Measurements from ENCODE around the gene UGT1A6.
A peak's percentile ranks its signal among the peaks of the same experiment; 100 is the strongest.

GRCh38 chr2:233772583-233772982 lies 79.9 kb downstream of the UGT1A6 start:
- TF ChIP-seq EZH2phosphoT487 (IDR thresholded peaks at IDR 0.05; ENCODE audit: borderline replicate concordance, low read depth) (no peak), CHD2 (IDR thresholded peaks at IDR 0.05; ENCODE audit: low read length, partially characterized antibody) (no peak)
- TF ChIP-seq, protein P1, sequence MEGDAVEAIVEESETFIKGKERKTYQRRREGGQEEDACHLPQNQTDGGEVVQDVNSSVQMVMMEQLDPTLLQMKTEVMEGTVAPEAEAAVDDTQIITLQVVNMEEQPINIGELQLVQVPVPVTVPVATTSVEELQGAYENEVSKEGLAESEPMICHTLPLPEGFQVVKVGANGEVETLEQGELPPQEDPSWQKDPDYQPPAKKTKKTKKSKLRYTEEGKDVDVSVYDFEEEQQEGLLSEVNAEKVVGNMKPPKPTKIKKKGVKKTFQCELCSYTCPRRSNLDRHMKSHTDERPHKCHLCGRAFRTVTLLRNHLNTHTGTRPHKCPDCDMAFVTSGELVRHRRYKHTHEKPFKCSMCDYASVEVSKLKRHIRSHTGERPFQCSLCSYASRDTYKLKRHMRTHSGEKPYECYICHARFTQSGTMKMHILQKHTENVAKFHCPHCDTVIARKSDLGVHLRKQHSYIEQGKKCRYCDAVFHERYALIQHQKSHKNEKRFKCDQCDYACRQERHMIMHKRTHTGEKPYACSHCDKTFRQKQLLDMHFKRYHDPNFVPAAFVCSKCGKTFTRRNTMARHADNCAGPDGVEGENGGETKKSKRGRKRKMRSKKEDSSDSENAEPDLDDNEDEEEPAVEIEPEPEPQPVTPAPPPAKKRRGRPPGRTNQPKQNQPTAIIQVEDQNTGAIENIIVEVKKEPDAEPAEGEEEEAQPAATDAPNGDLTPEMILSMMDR (IDR thresholded peaks at IDR 0.05), result peak; percentile 29; the same call in 1 of the 2 replicates
- TF ChIP-seq, protein P2, sequence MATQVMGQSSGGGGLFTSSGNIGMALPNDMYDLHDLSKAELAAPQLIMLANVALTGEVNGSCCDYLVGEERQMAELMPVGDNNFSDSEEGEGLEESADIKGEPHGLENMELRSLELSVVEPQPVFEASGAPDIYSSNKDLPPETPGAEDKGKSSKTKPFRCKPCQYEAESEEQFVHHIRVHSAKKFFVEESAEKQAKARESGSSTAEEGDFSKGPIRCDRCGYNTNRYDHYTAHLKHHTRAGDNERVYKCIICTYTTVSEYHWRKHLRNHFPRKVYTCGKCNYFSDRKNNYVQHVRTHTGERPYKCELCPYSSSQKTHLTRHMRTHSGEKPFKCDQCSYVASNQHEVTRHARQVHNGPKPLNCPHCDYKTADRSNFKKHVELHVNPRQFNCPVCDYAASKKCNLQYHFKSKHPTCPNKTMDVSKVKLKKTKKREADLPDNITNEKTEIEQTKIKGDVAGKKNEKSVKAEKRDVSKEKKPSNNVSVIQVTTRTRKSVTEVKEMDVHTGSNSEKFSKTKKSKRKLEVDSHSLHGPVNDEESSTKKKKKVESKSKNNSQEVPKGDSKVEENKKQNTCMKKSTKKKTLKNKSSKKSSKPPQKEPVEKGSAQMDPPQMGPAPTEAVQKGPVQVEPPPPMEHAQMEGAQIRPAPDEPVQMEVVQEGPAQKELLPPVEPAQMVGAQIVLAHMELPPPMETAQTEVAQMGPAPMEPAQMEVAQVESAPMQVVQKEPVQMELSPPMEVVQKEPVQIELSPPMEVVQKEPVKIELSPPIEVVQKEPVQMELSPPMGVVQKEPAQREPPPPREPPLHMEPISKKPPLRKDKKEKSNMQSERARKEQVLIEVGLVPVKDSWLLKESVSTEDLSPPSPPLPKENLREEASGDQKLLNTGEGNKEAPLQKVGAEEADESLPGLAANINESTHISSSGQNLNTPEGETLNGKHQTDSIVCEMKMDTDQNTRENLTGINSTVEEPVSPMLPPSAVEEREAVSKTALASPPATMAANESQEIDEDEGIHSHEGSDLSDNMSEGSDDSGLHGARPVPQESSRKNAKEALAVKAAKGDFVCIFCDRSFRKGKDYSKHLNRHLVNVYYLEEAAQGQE (IDR thresholded peaks at IDR 0.05; ENCODE audit: low read depth, low read length), result no peak

Data from SK-N-SH (cell line).